ENCODE results near the gene OR52R1.
"Not testable (repeated sequence)": the region's sequence is repeated elsewhere in the genome, so short reads cannot be mapped to it uniquely, and the experiment has no call there.

The OR52R1 gene

GRCh38 chr11:4804280-4804679, at the start of gene OR52R1:
Gene OR52R1 (minus strand): TSS chr11:4804380. CDS start chr11:4804380, 0 bp downstream.
- Mint-ChIP-seq H3K4me1 (no peaks in the 10 kb centered on the region), H3K27me3 (peaks cover 0 to 4% of the 10 kb centered on the region in 2 donors), H3K36me3 (no peaks in the 10 kb centered on the region), H3K4me3 (no peak within 1 kb of the TSS), H3K27ac (no peak within 1 kb of the TSS), H3K9me3 (no peaks in the 10 kb centered on the region)
- ATAC-seq (replicated peaks) (no peak), DNase-seq (no peak)

- Mint-ChIP-seq H3K36me3 (no peaks in the 10 kb centered on the region), H3K27ac (no peak overlapping the region), H3K4me3 (no peak overlapping the region), H3K27me3 (peaks cover 9 to 14% of the 10 kb centered on the region in 2 donors), H3K4me1 (no peaks in the 10 kb centered on the region), H3K9me3 (no peaks in the 10 kb centered on the region)
- DNase-seq (no peak), ATAC-seq (replicated peaks) (no peak)
Observed at GRCh38 chr11:4851033-4851432, 46.9 kb upstream of the OR52R1 start.

- Mint-ChIP-seq H3K4me1 (no peaks in the 10 kb centered on the region), H3K9me3 (no peaks in the 10 kb centered on the region), H3K36me3 (no peaks in the 10 kb centered on the region), H3K27ac (no peak within 1 kb of the TSS), H3K4me3 (no peak within 1 kb of the TSS), H3K27me3 (peaks cover 9 to 12% of the 10 kb centered on the region in 2 donors)
- DNase-seq, result no peak
- no peak for ATAC-seq (replicated peaks)
Observed at GRCh38 chr11:4848908-4849532, 44.8 kb upstream of the OR52R1 start, which contains the start of gene OR51S1. Gene OR51S1 (minus strand): TSS chr11:4849208. CDS start chr11:4849208, 0 bp downstream.

GRCh38 chr11:4839851-4840549, 35.8 kb upstream of the OR52R1 start:
- ATAC-seq (replicated peaks) (no peak), DNase-seq (no peak)
- H3K36me3 Mint-ChIP-seq, result no peaks in the 10 kb centered on the region

GRCh38 chr11:4830909-4831308, 26.7 kb upstream of the OR52R1 start:
- ATAC-seq (replicated peaks) (peak in 1 of 2 donors; percentile 25), DNase-seq (no peak)
- Mint-ChIP-seq H3K27ac (no peak overlapping the region), H3K9me3 (no peaks in the 10 kb centered on the region), H3K4me3 (no peak overlapping the region), H3K4me1 (no peaks in the 10 kb centered on the region), H3K36me3 (no peaks in the 10 kb centered on the region), H3K27me3 (peaks cover 0 to 9% of the 10 kb centered on the region in 2 donors)

More at GRCh38 chr11:4839851-4840549, 35.8 kb upstream of the OR52R1 start:
- Mint-ChIP-seq H3K4me3 (no peak overlapping the region), H3K27ac (no peak overlapping the region), H3K27me3 (peaks cover 0 to 5% of the 10 kb centered on the region in 2 donors), H3K9me3 (peaks cover 0 to 5% of the 10 kb centered on the region in 2 donors), H3K4me1 (no peaks in the 10 kb centered on the region)

- DNase-seq, result no peak
- no peaks in the 10 kb centered on the region for H3K4me1 Mint-ChIP-seq
- H3K27ac Mint-ChIP-seq, result no peak overlapping the region
- H3K36me3 Mint-ChIP-seq, result no peaks in the 10 kb centered on the region
- H3K4me3 Mint-ChIP-seq, result no peak overlapping the region
- no peaks in the 10 kb centered on the region for H3K9me3 Mint-ChIP-seq
- H3K27me3 Mint-ChIP-seq, result peaks cover 0 to 9% of the 10 kb centered on the region in 2 donors
- ATAC-seq (replicated peaks), result no peak
Observed at GRCh38 chr11:4830346-4830745, 26.2 kb upstream of the OR52R1 start.

- no peak overlapping the region for H3K4me3 Mint-ChIP-seq
- ATAC-seq (replicated peaks) (no peak), DNase-seq (no peak)
- no peaks in the 10 kb centered on the region for H3K9me3 Mint-ChIP-seq
- H3K27me3 Mint-ChIP-seq, result peaks cover 10 to 17% of the 10 kb centered on the region in 2 donors
- no peaks in the 10 kb centered on the region for H3K36me3 Mint-ChIP-seq
- H3K4me1 Mint-ChIP-seq, result no peaks in the 10 kb centered on the region
- H3K27ac Mint-ChIP-seq, result no peak overlapping the region
Observed at GRCh38 chr11:4826425-4826824, 22.2 kb upstream of the OR52R1 start.

- H3K27ac Mint-ChIP-seq, result no peak overlapping the region
- ATAC-seq (replicated peaks) (no peak), DNase-seq (no peak)
- H3K4me1 Mint-ChIP-seq, result no peaks in the 10 kb centered on the region
- H3K4me3 Mint-ChIP-seq, result no peak overlapping the region
- H3K9me3 Mint-ChIP-seq, result no peaks in the 10 kb centered on the region
- H3K27me3 Mint-ChIP-seq, result peaks cover 10 to 18% of the 10 kb centered on the region in 2 donors
- no peaks in the 10 kb centered on the region for H3K36me3 Mint-ChIP-seq
Observed at GRCh38 chr11:4825132-4825531, 21.0 kb upstream of the OR52R1 start.

GRCh38 chr11:4821021-4821420, 16.8 kb upstream of the OR52R1 start, which contains the start of gene OR51F2:
Gene OR51F2 (plus strand): TSS chr11:4821321. CDS start chr11:4821422, 101 bp downstream.
- Mint-ChIP-seq H3K4me3 (no peak within 1 kb of the TSS), H3K9me3 (no peaks in the 10 kb centered on the region), H3K27me3 (peaks cover 10 to 18% of the 10 kb centered on the region in 2 donors), H3K4me1 (no peaks in the 10 kb centered on the region), H3K36me3 (no peaks in the 10 kb centered on the region), H3K27ac (no peak within 1 kb of the TSS)
- ATAC-seq (replicated peaks) (no peak), DNase-seq (no peak)

- no peak for DNase-seq
- no peak for ATAC-seq (replicated peaks)
- H3K27me3 Mint-ChIP-seq, result peaks cover 0 to 3% of the 10 kb centered on the region in 2 donors
- no peaks in the 10 kb centered on the region for H3K9me3 Mint-ChIP-seq
- H3K4me1 Mint-ChIP-seq, result no peaks in the 10 kb centered on the region
- H3K4me3 Mint-ChIP-seq, result no peak overlapping the region
- no peaks in the 10 kb centered on the region for H3K36me3 Mint-ChIP-seq
- no peak overlapping the region for H3K27ac Mint-ChIP-seq
Observed at GRCh38 chr11:4809246-4809645, 5.1 kb upstream of the OR52R1 start.

- H3K4me1 Mint-ChIP-seq, result no peaks in the 10 kb centered on the region
- DNase-seq, result no peak
- no peak for ATAC-seq (replicated peaks)
Observed at GRCh38 chr11:4808476-4808875, 4.3 kb upstream of the OR52R1 start.

GRCh38 chr11:4801316-4801715, 2.9 kb downstream of the OR52R1 start:
- DNase-seq; H3K27ac Mint-ChIP-seq; H3K4me1 Mint-ChIP-seq; ATAC-seq (replicated peaks); H3K4me3 Mint-ChIP-seq; H3K36me3 Mint-ChIP-seq; H3K9me3 Mint-ChIP-seq; H3K27me3 Mint-ChIP-seq: not testable (repeated sequence)

More at GRCh38 chr11:4808476-4808875, 4.3 kb upstream of the OR52R1 start:
- no peak overlapping the region for H3K27ac Mint-ChIP-seq
- no peaks in the 10 kb centered on the region for H3K36me3 Mint-ChIP-seq
- peaks cover 0 to 7% of the 10 kb centered on the region in 2 donors for H3K27me3 Mint-ChIP-seq
- no peak overlapping the region for H3K4me3 Mint-ChIP-seq
- no peaks in the 10 kb centered on the region for H3K9me3 Mint-ChIP-seq

- ATAC-seq (replicated peaks), result no peak
Observed at GRCh38 chr11:4798427-4799183, 5.6 kb downstream of the OR52R1 start.

GRCh38 chr11:4797206-4797605, 7.0 kb downstream of the OR52R1 start:
- Mint-ChIP-seq H3K36me3 (no peaks in the 10 kb centered on the region), H3K27ac (no peak overlapping the region), H3K9me3 (no peaks in the 10 kb centered on the region), H3K4me3 (no peak overlapping the region), H3K4me1 (no peaks in the 10 kb centered on the region), H3K27me3 (peaks cover 0 to 5% of the 10 kb centered on the region in 2 donors)
- ATAC-seq (replicated peaks) (no peak), DNase-seq (no peak)

More at GRCh38 chr11:4798427-4799183, 5.6 kb downstream of the OR52R1 start:
- Mint-ChIP-seq H3K4me1 (no peaks in the 10 kb centered on the region), H3K27me3 (no peaks in the 10 kb centered on the region), H3K4me3 (no peak overlapping the region), H3K9me3 (no peaks in the 10 kb centered on the region), H3K36me3 (no peaks in the 10 kb centered on the region), H3K27ac (no peak overlapping the region)
- no peak for DNase-seq

All from stimulated activated naive B cell treated with anti-CD40 and anti-IgM and Interleukin-4, amounts not matched to agents 10 μg/mL and 1 μg/mL and 100 μg/mL, for 72 hours (primary cell).